ENCODE results near the gene MRGPRG.

DNA sequence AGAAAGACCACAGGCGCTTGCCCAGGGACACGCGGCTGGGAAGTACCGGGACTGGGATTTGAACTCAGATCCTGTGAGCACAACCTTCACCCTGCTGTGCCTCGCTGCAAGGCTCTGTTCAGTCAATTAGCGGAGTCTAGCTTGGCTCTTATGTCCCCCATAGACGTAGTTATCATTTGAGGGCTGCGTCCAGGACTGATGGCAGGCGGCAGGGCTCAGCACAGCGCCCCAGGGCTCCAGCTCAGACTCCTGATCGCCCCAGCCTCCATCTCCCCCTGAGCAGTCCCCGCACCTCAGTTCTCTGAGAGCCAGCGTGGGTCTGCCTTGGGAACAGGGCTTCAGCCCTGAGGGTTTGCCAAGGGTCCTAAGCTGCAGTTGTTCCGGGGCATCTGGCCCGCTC is 19.8 kb downstream of the MRGPRG start:
- TF ChIP-seq POLR2A (IDR thresholded peaks at IDR 0.05): no peak
- TF ChIP-seq, protein P1, sequence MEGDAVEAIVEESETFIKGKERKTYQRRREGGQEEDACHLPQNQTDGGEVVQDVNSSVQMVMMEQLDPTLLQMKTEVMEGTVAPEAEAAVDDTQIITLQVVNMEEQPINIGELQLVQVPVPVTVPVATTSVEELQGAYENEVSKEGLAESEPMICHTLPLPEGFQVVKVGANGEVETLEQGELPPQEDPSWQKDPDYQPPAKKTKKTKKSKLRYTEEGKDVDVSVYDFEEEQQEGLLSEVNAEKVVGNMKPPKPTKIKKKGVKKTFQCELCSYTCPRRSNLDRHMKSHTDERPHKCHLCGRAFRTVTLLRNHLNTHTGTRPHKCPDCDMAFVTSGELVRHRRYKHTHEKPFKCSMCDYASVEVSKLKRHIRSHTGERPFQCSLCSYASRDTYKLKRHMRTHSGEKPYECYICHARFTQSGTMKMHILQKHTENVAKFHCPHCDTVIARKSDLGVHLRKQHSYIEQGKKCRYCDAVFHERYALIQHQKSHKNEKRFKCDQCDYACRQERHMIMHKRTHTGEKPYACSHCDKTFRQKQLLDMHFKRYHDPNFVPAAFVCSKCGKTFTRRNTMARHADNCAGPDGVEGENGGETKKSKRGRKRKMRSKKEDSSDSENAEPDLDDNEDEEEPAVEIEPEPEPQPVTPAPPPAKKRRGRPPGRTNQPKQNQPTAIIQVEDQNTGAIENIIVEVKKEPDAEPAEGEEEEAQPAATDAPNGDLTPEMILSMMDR (IDR thresholded peaks at IDR 0.05): no peak

All from heart left ventricle (tissue), 13 donors.